ENCODE measurements around the gene RASEF.

RASEF gene

GRCh38 chr9:83062651-83063527 lies at the start of gene RASEF:
Gene RASEF (minus strand): TSS chr9:83063142. CDS start chr9:83062867, 275 bp downstream.
- TF ChIP-seq CTCF (IDR thresholded peaks at IDR 0.05; ENCODE audit: insufficient read depth, low read length, poor library complexity, severe bottlenecking) = no peak
- Histone ChIP-seq H3K4me3 (replicated peaks; ENCODE audit: low read depth, low read length) (no peak within 1 kb of the TSS), H3K27me3 (replicated peaks; ENCODE audit: control insufficient read depth, insufficient read depth, low read length) (no peaks in the 10 kb centered on the region), H3K36me3 (ENCODE audit: control insufficient read depth, insufficient read depth, low read length) (no peaks in the 10 kb centered on the region)
- no peak for DNase-seq (ENCODE audit: extremely low read depth, insufficient read length)

- Histone ChIP-seq H3K27me3 (replicated peaks; ENCODE audit: control insufficient read depth, insufficient read depth, low read length) (no peaks in the 10 kb centered on the region), H3K4me3 (replicated peaks; ENCODE audit: low read depth, low read length) (no peak overlapping the region), H3K36me3 (ENCODE audit: control insufficient read depth, insufficient read depth, low read length) (no peaks in the 10 kb centered on the region)
- DNase-seq (ENCODE audit: extremely low read depth, insufficient read length) = no peak
- TF ChIP-seq CTCF (IDR thresholded peaks at IDR 0.05; ENCODE audit: insufficient read depth, low read length, poor library complexity, severe bottlenecking) = no peak
Measured at GRCh38 chr9:83111169-83111568, 48.2 kb upstream of the RASEF start.

- no peak for TF ChIP-seq CTCF (IDR thresholded peaks at IDR 0.05; ENCODE audit: insufficient read depth, low read length, poor library complexity, severe bottlenecking)
- no peaks in the 10 kb centered on the region for H3K27me3 ChIP-seq (replicated peaks; ENCODE audit: control insufficient read depth, insufficient read depth, low read length)
- H3K4me3 ChIP-seq (replicated peaks; ENCODE audit: low read depth, low read length) = no peak overlapping the region
- no peak for DNase-seq (ENCODE audit: extremely low read depth, insufficient read length)
- no peaks in the 10 kb centered on the region for H3K36me3 ChIP-seq (ENCODE audit: control insufficient read depth, insufficient read depth, low read length)
Measured at GRCh38 chr9:83109296-83109695, 46.4 kb upstream of the RASEF start.

GRCh38 chr9:83108208-83108607 lies 45.3 kb upstream of the RASEF start:
- TF ChIP-seq CTCF (IDR thresholded peaks at IDR 0.05; ENCODE audit: insufficient read depth, low read length, poor library complexity, severe bottlenecking) = no peak
- H3K27me3 ChIP-seq (replicated peaks; ENCODE audit: control insufficient read depth, insufficient read depth, low read length) = no peaks in the 10 kb centered on the region
- no peak for DNase-seq (ENCODE audit: extremely low read depth, insufficient read length)
- no peaks in the 10 kb centered on the region for H3K36me3 ChIP-seq (ENCODE audit: control insufficient read depth, insufficient read depth, low read length)
- H3K4me3 ChIP-seq (replicated peaks; ENCODE audit: low read depth, low read length) = no peak overlapping the region

GRCh38 chr9:83106772-83107171 lies 43.8 kb upstream of the RASEF start:
- Histone ChIP-seq H3K4me3 (replicated peaks; ENCODE audit: low read depth, low read length) (no peak overlapping the region), H3K27me3 (replicated peaks; ENCODE audit: control insufficient read depth, insufficient read depth, low read length) (no peaks in the 10 kb centered on the region), H3K36me3 (ENCODE audit: control insufficient read depth, insufficient read depth, low read length) (no peaks in the 10 kb centered on the region)
- no peak for DNase-seq (ENCODE audit: extremely low read depth, insufficient read length)
- no peak for TF ChIP-seq CTCF (IDR thresholded peaks at IDR 0.05; ENCODE audit: insufficient read depth, low read length, poor library complexity, severe bottlenecking)

All from GM06990 (cell line).